ENCODE measurements around the gene FAM83B.
A peak's percentile ranks its signal among the peaks of the same experiment; 100 is the strongest.
"Not testable (repeated sequence)": the region's sequence is repeated elsewhere in the genome, so short reads cannot be mapped to it uniquely, and the experiment has no call there.

Gene FAM83B

DNA sequence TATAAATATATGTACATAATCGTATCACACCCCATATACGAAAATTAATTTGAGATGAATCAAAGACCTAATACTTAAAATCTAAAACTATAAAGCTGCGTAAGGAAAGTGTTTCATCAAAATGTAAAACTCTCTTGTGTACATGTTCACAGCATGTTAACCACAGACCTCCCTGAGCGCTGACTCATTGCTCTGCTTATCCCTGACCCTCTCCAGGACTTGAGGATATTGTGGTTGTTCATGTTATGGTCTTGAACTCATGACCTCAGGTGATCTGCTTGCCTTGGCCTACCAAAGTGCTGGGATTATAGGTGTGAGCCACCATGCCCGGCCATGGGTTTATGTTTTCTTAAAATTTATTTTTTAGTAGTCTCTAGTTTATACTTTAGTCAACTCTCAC is 14.2 kb downstream of the FAM83B start:
- DNase-seq (ENCODE audit: low spot score): no peak

DNA sequence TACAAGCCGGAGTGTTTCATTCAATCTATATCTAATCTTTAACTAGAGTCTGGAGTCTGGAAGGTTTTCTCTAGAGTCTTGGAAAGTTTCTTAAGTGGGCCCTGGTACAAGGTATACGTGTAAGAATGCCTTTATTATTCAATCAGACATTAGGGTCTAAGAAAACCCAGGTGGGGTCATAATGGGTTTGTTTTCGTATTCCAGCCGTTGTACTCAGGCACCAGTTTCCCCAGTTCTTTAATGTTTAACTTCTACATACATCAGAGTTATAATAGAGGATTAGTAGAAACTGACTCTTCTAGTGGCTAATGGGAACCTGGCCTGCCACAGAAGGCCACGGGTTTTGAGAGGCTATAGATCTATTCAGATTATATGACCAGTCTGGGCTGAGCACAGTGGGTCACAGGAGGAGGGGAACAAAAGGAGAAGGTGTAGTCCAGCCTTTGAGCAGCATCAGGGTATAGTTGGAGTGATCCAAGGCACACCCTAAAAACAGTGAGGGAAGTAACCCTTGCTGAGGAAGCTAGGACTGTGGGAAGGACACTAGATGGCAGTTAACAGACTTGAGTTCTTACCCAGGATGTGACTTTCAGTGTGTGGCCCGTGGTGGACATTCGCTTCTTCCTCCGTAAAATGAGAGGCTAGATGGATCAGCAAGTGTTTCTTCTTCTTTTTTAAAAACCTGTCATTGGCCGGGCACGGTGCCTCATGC is 15.5 kb downstream of the FAM83B start:
- no peak for DNase-seq (ENCODE audit: low spot score)

DNA sequence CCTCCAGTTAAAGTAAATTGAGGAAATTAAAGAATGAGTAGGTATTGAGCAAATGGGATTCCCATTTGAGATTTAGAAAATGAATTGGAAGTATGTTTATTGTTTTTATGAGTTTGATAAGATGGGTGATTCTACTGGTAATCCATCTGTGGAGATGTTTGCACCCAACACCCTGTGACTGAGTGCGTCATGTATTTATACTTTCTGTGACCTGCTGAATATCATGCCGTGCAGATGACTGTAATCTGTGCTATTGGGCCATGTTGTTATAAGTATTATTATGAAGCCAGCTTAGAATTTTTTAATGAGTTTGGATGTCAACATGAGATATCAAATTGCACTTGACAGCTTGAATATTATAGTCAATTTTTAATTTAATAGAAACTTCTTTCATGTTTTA is 17.7 kb downstream of the FAM83B start:
- no peak for DNase-seq (ENCODE audit: low spot score)

DNA sequence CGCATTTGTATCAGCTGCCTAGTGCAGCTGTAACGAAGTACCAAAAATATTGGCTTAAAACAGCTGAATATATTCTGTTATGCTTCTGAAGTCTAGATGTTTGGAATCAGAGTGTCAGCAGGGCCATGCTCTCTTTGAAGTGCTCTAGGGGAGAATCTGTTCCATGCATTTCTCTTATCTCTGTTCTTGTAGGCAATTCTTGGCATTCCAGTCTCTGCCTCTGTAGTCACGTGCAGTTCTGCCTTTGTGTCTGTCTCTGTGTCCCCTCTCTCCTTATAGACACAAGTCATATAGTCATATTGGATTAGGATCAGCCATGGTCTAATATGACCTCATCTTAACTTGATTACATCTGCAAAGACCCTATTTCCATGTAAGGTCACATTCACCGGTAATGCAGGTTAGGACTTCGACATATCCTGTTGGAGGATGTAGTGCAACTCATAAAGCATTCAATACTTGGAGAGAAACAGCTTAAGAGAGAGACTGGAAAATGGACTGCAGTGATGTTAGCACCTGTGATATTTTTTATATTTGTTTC is 18.6 kb downstream of the FAM83B start:
- no peak for DNase-seq (ENCODE audit: low spot score)

DNA sequence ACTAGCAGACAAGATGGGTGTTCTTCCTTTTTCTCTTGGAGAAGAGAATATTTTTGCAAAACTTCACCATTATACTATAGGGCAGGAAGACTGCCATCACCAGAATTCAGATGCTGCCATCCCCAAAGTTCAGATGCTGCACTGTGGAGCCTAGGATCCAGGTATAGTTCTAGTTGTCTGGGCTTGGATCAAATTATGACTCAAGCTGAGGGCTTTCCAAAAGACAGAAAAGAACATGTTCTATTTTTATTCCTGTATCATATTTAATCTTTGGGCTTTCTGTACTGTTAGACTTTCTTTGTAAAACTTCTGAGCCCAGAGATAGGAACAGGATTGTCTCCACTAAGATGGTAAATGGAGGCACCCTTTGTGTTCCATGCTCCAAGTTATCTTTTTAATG is 22.0 kb downstream of the FAM83B start:
- DNase-seq (ENCODE audit: low spot score): no peak

DNA sequence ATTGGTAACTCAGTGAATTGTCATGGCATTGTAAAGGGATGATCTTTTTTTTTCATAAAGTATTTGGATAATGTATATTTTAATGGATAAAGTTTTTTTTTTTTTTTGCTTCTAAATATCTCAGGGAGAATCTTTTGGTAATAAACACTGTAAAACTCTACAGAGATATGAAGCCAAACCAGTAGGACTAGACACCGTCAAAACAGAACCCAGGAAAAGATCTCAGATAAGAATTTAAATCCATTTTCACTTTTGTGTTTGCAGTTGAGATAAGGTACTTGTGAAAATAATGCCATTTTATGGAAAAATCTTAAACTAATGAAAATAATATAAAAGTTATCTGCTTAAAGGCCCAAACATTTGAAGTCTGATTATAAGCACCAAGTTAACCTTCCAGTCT is 27.0 kb downstream of the FAM83B start:
- no peak for DNase-seq (ENCODE audit: low spot score)

DNA sequence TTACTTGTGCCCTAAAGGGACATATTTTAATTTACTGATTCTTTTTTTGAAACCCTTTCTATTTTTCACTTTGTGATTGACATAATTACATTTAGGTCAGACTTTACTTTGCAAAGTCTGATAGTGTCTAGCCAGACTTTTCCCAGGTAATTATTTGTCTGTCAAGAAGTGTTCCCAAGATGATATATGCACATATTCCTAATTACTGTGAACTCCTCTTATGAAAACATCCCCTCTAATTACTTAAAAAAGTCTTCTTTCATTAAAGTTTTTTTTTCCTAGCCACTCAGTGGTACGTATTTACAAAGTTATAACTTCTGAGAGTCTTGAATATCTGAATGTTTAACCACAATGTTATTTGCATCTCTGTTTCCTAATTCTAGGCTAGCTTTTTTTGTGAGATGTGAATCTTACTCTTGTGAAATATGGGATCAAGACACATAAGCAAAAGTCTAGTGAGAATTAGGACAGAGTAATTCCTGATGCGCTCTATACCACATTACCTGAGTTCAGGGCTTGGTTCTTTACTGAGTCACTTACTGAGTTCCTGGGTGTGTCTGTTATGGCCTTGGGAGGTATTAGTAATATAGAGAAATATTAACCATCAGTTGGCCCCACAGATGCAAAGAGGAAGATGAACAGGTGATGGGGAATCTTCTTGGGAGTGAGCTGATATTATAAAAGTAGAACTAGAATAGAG is 27.9 kb downstream of the FAM83B start:
- no peak for DNase-seq (ENCODE audit: low spot score)

DNA sequence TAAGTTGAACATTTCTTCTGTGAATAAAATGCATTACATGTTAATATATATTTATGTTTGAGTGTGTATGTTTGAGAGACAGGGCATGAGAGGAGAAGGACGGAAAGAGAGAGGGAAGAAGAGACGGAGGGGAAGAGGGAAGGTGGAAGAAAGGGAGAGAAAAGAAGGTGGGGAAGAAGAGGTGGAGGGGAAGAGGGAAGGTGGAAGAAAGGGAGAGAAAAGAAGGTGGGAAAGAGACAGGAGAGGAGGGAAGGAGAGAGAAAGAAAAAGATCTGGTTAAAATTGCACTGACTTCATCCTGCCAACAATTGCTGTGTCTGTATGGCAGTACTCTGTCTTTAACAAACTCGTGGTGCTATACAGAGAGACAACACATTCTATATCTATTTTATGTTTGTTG is 29.0 kb downstream of the FAM83B start:
- no peak for DNase-seq (ENCODE audit: low spot score)

DNA sequence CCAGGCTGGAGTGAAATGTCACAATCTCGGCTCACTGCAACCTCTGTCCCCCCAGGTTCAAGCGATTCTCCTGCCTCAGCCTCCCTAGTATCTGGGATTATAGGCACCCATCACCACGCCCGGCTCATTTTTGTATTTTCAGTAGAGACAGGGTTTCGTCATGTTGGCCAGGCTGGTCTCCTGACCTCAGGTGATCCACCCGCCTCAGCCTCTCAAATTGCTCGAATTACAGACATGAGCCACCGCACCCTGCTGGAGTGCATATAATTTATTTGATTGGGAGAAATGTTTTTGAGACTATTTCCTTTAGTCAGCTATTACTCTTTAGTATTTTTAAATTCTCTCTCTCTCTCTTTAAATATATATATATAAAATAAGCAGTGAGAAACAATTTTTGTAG is 29.8 kb downstream of the FAM83B start:
- no peak for DNase-seq (ENCODE audit: low spot score)

DNA sequence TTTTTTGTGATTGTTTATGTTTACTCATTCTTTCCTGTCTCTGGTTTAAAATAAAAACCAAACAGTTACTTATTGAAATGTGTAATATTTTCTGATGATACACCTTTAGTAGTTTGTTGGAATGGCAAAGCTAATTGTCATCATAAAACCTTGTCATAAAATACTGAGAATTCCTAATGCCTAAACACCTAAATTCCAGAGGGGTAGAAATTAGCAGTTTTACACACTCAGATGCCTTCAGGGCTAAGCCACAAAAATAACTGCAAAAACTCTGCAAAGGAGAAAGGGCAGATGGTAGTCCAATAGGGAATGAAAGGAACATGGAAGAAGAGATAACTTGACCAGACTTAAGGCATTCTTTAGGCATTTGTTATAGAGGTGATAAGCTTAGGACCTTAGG is 30.3 kb downstream of the FAM83B start:
- DNase-seq (ENCODE audit: low spot score): no peak

DNA sequence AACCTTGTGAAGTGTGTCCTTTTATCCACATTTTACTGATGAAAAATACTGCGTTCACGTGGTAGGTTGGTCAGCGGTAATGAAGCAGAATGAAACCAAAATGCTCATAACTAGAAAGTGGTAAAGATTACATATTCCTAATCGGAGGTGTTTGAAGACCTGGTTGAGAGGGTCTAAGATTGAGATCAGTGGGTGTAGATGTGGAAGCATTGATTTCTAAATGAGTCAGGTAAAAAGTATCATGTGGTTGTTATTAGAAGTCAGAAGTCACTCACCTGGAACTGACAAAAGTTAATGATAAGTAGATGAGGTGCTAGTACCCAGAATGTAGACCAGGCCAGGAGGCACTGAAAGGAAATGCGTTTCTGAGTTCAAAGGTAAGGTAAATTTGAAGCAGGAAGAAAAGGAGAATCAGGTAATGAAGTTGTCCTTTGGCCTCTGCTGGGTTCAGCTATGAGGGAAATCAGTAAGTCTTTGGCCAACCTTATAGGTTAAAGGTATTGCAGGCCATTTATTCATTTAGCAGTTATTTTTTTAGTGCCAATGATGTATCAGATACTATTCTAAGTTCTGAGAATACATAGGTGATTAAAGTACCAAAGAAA is 31.2 kb downstream of the FAM83B start:
- DNase-seq (ENCODE audit: low spot score): no peak

DNA sequence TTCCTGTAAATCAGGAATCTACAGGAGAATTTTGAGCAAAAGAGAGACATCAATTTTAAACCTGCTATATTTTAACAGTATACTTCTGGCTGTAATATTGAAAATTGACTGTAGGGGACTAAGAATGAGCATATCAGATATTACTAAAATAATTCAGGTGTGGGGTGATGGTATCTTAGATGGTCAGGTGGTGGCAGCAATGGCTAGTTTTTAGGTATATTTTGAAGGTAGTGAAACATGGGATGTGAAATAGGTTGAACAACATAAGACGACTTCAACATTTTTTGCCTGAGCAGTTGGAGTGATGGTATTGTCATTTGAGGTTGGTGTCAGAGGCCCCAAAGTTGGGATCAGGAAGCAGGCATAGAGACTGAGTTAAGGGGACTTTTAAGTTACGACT is 32.1 kb downstream of the FAM83B start:
- no peak for DNase-seq (ENCODE audit: low spot score)

DNA sequence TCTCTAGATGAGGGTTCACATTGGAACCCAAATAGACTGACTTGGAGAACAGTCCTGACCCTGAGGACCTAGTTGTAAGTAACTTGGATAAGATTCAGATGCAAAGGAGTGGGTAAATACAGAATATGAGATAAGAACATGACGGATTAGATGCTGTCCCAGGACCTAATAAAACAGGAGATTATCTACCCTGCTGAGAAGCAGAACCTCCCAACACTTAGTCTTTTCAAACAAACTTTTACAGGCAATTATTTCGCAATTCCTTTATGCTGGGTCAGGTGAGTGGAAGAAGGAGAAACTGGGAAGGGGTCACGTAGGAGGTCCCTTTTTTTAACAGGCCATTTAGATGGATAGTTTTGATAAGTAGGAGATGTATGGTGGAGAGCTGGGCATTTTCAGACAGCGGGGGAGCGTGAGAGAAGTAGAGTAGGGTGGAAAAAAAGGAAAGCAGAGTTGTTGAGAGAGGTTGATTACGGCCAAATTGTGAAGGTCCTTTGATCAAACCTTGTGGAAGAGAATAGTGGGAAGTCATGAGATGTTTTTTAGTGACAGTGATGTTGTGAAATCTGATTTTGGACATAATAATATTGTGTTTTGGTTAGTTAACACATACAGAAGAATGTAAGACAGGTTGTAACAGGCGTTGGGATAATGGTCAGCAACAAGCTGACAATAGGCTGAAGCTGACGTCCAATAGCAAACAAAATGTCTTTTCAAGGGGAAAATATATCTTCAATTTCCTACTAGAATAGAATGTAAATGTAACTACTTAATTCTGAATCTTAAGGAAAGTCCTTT is 32.8 kb downstream of the FAM83B start:
- no peak for DNase-seq (ENCODE audit: low spot score)

DNA sequence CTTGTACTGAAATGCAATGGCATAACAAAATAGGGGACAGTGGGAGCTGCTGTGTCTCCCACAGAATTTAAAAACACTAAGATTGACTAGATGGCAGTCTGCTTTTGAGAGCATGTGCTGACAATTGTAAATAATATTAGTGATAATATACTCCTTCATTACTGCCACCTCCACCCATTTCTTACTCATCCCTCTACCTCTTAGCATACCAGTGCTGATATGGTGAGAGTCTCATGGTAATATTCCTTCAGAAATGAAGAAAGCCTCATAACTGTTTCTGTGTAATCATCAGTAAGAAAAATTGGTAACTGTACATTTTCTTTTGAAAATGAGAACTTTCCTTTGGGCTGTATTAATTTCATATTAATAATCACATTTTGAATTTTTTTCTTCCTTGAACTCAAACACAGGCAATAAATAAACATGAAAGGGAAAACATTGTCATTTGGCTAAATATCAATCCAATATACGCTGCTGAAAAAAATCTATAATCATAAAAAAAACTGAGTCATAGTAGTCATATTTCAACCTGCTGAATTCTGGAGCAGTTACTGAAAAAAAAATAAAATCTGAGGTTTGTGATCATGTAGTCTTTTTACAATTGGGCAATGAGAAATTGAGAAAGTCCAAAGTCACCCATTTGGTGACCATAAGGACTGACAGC is 34.6 kb downstream of the FAM83B start:
- no peak for DNase-seq (ENCODE audit: low spot score)

DNA sequence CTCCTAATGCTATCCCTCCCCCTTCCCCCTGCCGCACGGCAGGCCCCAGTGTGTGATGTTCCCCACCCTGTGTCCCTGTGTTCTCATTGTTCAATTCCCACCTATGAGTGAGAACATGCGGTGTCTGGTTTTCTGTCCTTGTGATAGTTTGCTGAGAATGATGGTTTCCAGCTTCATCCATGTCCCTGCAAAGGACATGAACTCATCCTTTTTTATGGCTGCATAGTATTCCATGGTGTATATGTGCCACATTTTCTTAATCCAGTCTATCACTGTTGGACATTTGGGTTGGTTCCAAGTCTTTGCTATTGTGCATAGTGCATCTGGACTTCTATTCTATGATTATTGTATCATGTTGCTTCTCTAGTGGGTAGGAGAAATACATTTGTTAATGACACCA is 35.3 kb downstream of the FAM83B start:
- DNase-seq (ENCODE audit: low spot score): not testable (repeated sequence)

DNA sequence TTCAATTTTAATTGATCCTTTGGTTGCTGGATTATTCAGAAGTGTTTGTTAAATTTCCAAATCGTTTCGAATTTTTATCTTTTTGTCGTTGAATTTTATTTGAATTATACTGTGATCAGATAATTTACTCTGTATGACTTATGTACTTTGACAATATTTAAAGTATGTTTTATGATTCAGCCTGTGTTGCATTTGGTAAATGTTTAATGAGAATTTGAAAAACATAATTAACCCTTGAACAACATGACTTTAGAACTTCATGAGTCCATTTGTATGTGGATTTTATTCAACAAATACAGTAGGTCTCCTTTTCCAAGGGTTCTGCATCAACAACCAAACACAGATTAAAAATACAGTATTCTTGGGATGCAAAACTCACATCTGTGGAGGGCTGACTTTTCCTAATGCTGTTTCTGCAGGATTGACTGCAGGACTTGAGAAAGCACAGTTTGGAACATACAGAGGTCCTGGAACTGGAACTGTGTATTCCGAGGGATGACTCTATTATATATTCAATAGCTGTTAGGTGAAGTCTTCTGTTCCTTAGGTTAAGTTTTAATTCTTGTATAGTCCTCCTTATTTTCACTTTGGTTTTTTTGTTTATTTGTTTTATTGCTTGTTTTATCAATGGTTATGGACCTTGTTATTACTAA is 40.5 kb downstream of the FAM83B start:
- no peak for DNase-seq (ENCODE audit: low spot score)

DNA sequence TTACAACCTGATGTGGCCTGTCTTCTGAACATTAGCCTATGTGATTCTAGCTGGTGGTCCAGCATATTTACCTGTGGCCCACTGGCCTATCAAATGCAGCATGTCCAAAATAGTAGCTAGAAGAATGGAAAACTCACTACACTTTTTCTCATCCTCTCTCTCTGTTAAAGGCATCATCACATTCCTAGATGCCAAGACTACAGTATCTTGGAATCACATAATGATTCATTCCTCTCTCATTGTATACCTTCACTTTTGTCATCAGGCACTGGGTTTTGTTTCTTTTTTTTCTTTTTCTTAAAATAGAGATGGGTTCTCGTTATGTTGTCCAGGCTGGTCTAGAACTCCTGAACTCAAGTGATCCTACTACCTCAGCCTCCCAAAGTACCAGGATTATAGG is 45.0 kb downstream of the FAM83B start:
- DNase-seq (ENCODE audit: low spot score): no peak

DNA sequence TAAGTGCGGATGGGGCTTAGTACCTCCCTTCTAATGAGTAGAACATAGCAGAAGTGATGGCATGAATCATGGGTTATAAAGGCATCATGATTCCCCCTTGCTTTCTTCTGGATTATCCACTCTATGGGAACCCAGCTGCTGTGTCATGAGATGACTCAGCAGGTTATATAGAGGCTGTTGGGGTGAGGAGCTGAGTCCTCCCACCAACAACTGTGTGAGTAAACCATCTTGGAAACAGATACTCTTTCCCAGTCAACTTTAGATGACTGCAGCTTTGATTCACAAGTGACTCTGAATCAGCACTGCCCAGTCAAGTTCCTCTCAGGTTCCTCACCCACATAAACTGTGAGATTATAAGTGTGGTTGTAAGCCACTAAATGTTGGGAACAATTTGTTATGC is 46.3 kb downstream of the FAM83B start:
- DNase-seq (ENCODE audit: low spot score): peak; percentile 40

DNA sequence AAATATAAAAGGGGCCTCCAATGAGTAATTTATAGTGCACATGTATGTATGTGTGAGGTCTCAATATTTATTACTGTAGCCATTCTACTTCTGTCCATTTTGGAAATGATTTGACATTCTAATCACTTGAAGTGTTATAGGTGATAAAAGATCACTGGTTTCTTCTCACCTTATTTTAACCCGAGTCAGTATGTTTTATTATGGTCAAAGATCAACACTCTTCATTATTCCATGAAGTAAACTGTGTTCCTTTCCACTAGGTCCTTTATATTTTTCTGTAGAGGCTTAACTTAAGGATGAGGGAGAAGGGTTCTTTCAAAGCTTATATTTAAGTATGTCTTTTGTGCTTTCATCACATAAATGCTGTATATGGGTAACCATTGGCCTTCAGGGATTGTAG is 47.2 kb downstream of the FAM83B start:
- DNase-seq (ENCODE audit: low spot score): no peak

DNA sequence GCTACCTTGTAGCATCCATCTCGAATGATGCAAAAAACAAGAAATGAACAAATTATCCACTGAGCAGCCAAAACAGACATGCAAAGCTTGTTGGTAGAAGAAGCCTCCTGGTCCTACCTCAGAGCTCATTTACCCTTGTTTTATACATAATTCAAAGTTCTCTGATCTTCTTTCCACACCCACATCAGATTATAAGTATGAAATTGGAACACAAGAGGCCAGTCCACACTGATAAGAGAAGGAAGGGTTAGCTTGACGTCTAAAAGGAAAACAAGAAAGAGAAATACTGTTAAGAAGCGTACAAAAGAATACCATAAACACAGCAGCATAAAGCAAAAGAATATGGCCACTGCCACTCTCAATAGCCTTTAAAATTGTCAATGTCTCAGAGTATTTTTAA is 49.7 kb downstream of the FAM83B start:
- DNase-seq (ENCODE audit: low spot score): no peak

DNA sequence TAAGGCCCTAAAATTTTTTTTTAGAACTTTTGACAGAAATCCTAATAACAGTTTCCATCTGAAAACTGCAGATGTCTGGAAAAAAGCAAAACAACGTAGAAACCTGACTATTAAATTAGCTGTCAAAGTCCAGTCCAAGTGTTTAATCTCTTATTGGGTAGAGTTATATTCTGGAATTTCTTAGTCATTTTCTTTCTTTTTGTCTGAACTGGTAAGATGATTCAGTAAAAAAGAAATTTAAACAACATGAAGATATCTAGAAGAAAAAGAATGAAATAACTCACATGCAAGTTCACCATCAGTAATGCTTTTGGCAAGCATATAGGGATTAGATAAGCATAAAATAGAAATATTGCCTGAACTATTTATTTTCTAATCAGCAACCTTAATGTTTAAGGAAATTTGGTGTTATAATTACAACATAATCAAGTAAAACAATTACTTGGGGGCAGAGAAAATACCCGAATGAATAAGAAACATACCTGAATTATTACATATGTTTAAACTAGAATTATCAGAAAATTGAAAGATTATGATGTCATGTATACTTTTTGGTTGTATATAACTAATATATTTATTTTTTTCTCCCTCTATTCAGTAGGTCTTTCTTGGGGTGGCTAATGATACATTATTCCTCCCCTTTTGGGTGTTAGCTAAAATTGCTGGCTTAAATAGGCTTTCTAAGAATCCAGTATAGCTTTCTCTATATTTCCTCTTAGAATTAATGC is 51.1 kb downstream of the FAM83B start:
- peak; percentile 5 for DNase-seq (ENCODE audit: low spot score)

All from AG08395 (cell line).